ENCODE results near the gene GRB7.
"Not testable (repeated sequence)": the region's sequence is repeated elsewhere in the genome, so short reads cannot be mapped to it uniquely, and the experiment has no call there.

Gene GRB7

DNA sequence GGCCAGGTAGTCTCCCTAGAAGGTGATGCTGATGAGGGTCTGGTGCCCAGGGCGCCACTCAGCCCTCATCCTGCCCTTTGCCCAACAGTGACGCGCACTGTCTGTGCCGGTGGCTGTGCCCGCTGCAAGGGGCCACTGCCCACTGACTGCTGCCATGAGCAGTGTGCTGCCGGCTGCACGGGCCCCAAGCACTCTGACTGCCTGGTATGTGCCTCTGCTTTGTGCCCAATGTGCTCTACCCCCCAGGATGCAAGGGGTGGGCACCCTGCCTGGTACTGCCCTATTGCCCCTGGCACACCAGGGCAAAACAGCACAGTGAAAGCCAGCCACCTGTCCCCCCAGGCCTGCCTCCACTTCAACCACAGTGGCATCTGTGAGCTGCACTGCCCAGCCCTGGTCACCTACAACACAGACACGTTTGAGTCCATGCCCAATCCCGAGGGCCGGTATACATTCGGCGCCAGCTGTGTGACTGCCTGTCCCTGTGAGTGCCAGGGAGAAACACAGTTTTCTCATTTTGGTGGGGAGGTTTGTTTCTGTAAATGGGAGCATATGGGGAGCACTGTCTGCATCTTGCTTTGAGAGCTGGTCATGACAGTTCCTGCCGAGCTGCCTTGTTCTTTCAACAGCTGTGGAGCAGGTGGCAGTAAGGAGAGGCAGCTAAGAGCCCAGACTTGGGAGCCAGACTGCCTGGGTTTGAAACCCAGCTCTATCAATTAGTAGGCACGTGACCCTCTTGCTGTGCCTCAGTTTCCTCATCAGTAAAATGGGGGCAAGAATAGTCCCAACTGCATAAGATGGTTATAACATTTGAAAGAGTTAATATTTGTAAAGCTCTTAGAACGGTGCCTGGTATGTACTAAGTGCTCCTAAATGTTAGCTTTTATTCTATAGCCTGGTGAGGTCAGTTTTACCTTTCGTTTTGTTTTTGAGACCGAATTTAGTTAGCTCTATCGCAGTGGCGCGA, 27.5 kb upstream of the GRB7 start:
- DNase-seq = peak in 1 of 2 experiments; percentile 39

DNA sequence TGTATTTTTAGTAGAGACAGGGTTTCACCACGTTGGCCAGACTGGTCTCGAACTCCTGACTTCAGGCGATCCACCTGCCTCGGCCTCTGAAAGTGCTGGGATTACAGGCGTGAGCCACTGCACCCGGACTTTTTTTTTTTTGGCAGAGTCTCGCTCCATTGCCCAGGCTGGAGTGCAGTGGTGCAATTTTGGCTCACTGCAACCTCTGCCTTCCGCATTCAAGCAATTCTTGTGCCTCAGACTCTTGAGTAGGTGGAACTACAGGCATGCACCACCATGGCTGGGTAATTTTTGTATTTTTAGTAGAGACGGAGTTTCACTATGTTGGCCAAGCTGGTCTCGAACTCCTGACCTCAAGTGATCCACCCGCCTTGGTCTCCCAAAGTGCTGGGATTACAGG, 26.7 kb upstream of the GRB7 start:
- not testable (repeated sequence) for DNase-seq

DNA sequence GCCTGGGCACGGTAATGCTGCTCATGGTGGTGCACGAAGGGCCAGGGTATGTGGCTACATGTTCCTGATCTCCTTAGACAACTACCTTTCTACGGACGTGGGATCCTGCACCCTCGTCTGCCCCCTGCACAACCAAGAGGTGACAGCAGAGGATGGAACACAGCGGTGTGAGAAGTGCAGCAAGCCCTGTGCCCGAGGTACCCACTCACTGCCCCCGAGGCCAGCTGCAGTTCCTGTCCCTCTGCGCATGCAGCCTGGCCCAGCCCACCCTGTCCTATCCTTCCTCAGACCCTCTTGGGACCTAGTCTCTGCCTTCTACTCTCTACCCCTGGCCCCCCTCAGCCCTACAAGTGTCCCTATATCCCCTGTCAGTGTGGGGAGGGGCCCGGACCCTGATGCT, 25.9 kb upstream of the GRB7 start:
- no peak for DNase-seq

DNA sequence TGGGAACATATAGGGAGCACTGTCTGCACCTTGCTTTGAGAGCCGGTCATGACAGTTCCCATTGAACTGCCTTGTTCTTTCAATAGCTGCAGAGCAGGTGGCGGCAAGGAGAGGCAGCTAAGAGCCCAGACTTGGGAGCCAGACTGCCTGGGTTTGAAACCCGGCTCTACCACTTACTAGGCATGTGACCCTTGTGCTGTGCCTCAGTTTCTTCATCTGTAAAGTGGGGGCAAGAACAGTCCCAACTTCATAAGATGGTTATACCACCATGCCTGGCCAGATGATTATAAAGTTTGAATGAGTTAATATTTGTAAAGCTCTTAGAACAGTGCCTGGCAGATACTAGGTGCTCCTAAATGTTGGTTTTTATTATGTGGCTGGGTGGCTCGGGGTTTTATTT, 23.5 kb upstream of the GRB7 start:
- DNase-seq = no peak

DNA sequence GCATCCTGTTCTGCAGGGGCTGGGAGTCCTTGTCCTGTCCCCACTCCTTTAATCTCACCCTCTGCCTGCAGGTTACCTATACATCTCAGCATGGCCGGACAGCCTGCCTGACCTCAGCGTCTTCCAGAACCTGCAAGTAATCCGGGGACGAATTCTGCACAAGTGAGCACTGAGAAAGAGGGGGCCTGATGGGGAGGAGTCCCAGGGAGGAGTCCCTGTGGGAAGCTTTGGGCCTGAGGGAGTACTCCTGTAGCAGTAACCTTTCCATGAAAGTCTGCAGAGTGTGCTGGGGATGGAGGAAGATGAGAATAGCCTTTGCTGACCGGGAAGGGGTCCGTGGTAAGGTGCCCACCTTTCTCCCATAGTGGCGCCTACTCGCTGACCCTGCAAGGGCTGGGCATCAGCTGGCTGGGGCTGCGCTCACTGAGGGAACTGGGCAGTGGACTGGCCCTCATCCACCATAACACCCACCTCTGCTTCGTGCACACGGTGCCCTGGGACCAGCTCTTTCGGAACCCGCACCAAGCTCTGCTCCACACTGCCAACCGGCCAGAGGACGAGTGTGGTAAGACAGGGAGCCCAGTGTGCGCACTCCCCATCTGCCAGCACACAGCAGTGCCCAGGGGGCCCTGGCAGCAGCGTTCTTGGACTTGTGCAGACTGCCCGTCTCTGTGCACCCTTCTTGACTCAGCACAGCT, 22.2 kb upstream of the GRB7 start:
- no peak for DNase-seq

DNA sequence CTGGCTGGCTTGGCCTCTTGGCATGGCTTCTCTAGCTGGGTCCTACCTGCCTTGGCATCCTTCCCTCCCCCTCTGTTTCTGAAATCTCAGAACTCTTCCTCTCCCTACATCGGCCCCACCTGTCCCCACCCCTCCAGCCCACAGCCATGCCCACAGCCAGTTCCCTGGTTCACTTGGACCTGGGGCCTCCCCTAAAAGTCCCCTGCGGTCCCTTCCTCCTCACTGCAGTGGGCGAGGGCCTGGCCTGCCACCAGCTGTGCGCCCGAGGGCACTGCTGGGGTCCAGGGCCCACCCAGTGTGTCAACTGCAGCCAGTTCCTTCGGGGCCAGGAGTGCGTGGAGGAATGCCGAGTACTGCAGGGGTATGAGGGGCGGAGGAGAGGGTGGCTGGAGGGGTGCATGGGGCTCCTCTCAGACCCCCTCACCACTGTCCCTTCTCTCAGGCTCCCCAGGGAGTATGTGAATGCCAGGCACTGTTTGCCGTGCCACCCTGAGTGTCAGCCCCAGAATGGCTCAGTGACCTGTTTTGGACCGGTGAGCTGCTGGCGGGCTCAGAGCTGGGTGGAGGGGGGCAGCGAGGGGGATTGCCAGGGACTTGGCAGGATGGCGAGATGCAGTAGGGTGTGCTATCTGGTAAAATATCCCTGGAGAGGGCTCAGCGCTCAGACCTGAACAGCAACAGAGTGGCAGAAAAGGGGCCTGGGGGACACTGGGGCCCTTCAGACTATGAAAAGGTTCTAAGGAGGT, 21.5 kb upstream of the GRB7 start:
- no peak for DNase-seq

DNA sequence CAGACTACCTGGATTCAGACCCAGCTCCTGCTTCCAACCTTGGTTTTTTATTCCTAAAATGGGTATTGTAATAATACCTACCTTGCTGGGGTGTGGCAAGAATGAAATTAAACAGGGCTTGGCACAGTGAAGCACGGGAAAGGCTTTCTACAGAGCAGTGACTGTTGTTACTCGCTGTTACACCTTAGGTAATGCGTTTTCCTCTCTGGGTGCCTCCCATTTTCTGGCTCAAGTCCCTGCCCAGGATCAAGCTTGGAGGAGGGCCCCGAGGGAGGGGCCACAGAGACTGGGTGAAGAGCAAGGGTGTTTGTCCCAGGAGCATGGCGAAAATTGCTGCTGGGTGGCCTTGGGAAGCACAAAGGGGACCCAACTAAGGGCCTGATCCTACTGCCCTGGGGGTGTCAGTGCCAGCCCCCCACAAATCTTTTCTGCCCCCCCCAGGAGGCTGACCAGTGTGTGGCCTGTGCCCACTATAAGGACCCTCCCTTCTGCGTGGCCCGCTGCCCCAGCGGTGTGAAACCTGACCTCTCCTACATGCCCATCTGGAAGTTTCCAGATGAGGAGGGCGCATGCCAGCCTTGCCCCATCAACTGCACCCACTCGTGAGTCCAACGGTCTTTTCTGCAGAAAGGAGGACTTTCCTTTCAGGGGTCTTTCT, 20.7 kb upstream of the GRB7 start:
- no peak for DNase-seq

DNA sequence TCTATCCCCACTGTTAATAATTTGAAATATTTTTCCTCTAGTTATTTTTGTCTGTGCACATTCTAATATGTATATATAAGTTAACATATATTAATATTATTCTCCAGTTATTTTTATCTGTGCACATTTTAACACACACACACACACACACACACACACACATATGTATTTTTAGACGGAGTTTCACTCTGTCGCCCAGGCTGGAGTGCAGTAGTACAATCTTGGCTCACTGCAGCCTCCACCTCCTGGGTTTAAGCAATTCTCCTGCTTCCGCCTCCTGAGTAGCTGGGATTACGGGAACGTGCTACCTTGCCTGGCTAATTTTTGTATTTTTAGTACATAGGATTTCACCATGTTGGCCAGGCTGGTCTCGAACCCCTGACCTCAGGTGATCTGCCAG, 20.1 kb upstream of the GRB7 start:
- no peak for DNase-seq

DNA sequence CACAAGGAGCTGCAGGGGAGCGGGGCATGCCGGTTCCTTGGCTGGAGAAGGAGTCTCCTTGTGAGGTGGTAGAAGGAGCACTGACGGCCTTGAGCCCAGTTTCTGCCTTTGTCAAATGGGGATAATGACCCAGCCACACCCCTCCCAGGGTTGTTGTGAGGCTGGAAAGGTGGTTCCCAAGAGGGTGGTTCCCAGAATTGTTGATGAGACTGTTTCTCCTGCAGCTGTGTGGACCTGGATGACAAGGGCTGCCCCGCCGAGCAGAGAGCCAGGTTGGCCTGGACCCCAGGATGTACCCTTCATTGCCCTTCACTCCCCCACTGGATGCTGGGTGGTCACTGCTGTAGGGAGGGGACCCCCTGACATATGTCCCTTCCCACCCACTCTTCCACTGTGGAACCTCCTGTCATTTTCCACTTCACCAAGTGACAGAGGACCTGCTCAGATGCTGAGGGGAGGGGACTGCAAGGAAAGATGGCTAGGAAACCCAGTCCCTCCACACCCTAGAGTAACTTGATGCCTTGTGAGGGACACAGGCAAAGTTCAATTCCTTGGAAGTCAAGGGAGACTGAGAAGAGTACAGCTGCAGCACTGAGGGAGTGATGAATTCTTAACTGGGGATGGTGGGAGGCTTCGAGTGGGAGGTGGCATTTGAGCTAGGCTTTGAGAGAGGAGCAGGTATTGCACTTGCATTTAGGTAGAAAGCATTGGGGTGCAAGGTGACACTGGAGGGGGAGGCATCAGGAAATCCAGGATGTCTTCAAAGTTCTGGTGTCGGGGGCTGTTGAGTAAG, 18.0 kb upstream of the GRB7 start:
- no peak for DNase-seq

DNA sequence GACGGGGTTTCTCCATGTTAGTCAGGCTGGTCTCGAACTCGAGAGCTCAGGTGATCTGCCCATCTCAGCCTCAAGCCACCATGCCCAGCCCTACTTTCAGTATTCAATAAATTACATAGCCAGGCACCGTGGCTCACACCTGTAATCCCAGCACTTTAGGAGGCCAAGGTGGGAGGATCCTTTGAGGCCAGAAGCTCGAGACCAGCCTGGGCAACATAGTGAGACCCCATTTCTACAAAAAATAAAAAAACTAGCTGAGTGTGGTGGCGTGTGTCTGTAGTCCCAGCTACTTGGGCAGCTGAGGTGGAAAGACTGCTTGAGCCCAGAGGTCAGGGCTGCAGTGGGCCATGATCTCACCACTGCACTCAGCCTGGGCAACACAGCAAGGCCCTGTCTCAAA, 15.6 kb upstream of the GRB7 start:
- no peak for DNase-seq

DNA sequence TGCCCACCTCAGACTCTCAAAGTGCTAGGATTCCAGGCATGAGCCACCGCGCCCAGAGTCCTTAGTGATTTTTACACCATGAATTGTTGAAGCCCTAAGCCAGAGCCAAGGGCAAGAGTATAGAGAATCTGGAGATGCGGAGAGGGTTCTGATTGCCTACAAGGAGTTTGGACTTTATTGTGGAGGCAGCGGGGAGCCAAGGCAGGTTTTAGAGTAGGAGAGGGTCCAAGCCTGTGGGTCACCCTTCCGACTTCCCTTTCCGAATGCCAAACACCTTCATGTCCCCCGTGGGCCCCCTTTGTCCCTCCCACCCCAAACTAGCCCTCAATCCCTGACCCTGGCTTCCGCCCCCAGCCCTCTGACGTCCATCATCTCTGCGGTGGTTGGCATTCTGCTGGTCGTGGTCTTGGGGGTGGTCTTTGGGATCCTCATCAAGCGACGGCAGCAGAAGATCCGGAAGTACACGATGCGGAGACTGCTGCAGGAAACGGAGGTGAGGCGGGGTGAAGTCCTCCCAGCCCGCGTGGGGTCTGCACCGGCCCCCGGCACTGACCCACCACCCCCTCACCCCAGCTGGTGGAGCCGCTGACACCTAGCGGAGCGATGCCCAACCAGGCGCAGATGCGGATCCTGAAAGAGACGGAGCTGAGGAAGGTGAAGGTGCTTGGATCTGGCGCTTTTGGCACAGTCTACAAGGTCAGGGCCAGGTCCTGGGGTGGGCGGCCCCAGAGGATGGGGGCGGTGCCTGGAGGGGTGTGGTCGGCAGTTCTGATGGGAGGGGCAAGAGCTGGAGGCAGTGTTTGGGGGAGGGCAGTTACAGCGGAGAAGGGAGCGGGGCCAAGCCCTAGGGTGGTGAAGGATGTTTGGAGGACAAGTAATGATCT, 14.5 kb upstream of the GRB7 start:
- DNase-seq = no peak

DNA sequence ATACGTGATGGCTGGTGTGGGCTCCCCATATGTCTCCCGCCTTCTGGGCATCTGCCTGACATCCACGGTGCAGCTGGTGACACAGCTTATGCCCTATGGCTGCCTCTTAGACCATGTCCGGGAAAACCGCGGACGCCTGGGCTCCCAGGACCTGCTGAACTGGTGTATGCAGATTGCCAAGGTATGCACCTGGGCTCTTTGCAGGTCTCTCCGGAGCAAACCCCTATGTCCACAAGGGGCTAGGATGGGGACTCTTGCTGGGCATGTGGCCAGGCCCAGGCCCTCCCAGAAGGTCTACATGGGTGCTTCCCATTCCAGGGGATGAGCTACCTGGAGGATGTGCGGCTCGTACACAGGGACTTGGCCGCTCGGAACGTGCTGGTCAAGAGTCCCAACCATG, 13.0 kb upstream of the GRB7 start:
- DNase-seq = no peak

DNA sequence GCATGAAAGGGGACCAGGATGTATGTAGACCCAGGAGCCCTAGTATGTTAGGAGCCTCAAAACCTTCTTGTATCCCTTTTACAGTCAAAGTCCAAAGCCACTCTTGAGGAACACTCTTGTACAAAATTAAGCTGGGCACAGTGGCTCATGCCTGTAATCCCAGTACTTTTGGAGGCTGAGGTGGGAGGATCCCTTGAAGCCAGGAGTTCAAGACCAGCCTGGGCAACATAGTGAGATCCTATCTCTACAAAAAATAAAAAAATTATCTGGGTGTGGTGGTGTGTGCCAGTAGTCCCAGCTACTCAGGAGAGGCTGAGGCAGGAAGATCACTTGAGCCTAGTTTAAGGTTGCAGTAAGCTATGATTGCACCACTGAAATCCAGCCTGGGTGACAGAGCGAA, 11.8 kb upstream of the GRB7 start:
- DNase-seq = not testable (repeated sequence)

DNA sequence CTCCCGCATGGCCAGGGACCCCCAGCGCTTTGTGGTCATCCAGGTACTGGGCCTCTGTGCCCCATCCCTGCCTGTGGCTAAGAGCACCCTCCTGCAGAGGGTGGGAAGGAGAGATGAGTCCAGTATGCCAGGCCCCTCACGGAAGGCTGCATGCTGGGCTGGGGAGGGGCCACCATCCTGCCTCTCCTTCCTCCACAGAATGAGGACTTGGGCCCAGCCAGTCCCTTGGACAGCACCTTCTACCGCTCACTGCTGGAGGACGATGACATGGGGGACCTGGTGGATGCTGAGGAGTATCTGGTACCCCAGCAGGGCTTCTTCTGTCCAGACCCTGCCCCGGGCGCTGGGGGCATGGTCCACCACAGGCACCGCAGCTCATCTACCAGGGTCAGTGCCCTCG, 11.1 kb upstream of the GRB7 start:
- no peak for DNase-seq

DNA sequence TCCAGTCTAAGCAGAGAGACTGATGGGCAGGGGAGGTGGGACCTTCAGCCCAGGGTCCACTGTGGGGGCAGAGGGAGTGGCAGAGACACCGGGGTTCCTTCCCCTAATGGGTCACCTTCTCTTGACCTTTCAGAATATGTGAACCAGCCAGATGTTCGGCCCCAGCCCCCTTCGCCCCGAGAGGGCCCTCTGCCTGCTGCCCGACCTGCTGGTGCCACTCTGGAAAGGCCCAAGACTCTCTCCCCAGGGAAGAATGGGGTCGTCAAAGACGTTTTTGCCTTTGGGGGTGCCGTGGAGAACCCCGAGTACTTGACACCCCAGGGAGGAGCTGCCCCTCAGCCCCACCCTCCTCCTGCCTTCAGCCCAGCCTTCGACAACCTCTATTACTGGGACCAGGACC, 10.2 kb upstream of the GRB7 start:
- DNase-seq = no peak

DNA sequence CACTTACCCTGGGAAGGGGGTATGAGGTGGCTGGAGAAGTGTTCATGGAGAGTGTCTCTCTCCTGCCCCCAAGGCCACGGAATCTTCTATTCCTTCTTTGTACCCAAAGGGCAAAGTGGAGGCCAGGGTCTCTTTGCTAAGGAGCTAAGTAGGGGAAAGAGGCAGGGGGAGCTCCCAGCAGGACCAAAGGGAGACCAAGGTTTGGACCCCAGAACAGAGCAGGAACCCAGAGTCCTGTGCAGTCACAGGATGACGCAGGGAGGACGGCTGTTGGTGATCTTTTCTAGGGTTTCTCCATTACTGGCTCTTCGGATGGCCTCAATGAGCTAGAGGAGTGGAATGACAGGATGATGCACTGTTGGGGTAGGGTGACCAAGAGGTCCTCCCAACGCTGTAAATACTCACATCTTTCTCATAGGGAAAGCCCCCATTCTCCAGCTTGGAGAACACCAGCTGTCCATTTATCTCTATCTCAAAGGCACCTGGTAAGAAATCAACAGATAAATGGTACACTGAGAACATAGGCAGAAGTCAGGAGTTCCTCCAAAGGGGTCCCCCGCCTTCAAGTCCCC, 8.4 kb upstream of the GRB7 start:
- DNase-seq = no peak

DNA sequence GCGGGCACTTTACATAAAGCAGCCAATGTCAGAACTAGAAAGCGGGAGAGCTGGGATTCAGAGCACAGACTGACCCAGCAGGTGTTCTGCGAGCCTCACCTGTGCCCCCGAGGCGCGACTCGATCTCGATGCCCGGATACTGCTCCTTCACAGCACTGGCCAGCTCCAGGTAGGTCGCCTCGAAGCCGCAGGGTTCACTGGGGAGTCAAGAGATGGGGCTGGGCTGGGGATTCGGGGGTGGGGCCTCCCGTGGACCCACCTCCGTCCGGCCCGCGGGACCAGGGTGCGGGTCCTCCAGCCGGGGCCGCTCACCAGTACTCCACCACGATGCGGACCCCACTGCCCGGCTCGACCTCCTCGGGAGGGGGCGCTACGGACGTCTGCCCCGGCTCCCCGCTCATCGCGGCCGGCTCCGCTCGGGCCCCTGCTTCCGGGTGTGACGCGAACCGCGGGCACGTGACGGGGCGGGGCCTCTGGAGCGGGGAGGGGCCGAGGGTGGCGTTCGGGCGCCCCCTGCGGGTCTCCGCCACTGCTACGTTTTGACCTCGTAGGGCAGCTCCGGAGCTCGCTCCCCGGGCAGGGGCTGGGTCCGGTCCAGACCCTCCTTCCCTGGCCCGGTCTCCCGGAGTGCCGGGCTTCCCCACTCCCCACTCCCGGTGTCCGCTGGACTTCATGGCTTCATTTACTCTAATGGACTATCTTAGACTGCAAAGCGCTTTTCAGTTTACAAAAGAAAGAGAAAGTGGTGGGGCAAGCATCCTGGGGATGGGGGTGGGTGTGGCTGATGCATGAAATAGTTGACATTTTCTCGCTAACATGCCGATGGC, 7.4 kb upstream of the GRB7 start, which contains the start of gene MIEN1:
Gene MIEN1 (minus strand): TSS at position 438 of the 827 bp plus-strand sequence. CDS start 37 bp downstream, at position 401.
- peak; percentile 66 to 81 for DNase-seq

DNA sequence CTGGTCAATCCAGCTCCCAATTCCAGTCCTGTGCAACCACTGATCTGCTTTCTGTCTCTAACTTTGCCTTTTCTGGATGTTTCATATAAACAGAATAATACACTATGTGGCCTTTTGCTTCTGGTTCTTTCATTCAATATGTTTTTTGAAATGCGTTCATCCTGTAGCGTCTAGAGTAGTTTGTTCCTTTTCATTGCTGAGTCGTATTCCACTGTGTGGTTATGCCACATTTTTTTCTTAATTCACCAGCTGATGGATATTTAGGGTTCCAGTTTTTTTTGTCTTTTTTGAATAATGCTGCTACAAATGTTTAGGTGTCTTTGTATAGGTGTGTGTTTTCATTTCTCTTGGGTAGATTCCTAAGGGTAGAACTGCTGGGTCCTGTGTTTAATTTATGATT, 5.2 kb upstream of the GRB7 start:
- no peak for DNase-seq

DNA sequence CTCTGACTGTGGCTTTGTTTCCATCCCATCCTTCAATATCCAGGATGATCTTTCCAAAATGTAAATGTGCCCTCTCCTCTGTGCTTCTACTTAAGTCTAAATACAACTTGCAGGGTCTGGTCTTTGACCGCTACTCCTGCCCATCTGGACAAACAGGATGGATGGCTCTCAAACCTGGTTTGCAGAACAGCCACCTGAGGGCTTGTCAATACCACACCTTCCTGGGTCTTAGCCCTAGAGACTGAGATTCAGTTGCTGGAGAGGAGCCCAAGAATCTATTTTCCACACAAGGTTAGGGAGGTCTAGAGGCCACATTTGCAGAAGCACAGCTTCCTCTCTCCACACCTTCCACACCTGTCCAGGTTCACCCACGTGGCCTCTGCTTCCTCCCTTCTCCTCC, 1.9 kb upstream of the GRB7 start:
- no peak for DNase-seq

Measured in NCI-H524 (cell line).